GM21423 (cell line): ENCODE data around the gene MS4A15.

Source experiments
- ATAC-seq: cut with Tn5 transposase; IDR thresholded peaks from one replicate; pipeline ENCODE4 v1.9.1; 2021; ENCODE audit warnings: mild to moderate bottlenecking, moderate library complexity; ENCODE audit not compliant: unreplicated experiment

Gene MS4A15

GRCh38 chr11:60776167-60776566 is 19.5 kb downstream of the MS4A15 start:
- no peak for ATAC-seq

GRCh38 chr11:60777106-60777505 is 20.4 kb downstream of the MS4A15 start:
- ATAC-seq = no peak

GRCh38 chr11:60777572-60777971 is 20.9 kb downstream of the MS4A15 start:
- ATAC-seq = no peak

- ATAC-seq = no peak
Observed at GRCh38 chr11:60780065-60780464, 23.4 kb downstream of the MS4A15 start.

- ATAC-seq = no peak
Observed at GRCh38 chr11:60780774-60781173, 24.1 kb downstream of the MS4A15 start.

GRCh38 chr11:60781286-60781980 is 24.8 kb downstream of the MS4A15 start:
- no peak for ATAC-seq

GRCh38 chr11:60781981-60782316 is 25.3 kb downstream of the MS4A15 start:
- no peak for ATAC-seq

- no peak for ATAC-seq
Observed at GRCh38 chr11:60782393-60783140, 25.9 kb downstream of the MS4A15 start.

GRCh38 chr11:60783141-60783484 is 26.4 kb downstream of the MS4A15 start:
- no peak for ATAC-seq

GRCh38 chr11:60783911-60784310 is 27.2 kb downstream of the MS4A15 start:
- no peak for ATAC-seq

- no peak for ATAC-seq
Observed at GRCh38 chr11:60785136-60785535, 28.5 kb downstream of the MS4A15 start, which contains the start of gene MS4A10. MS4A10 (plus strand) TSS chr11:60785333; CDS start chr11:60790336, 5,003 bp downstream.

GRCh38 chr11:60785806-60786361 is 29.2 kb downstream of the MS4A15 start:
- no peak for ATAC-seq

GRCh38 chr11:60786811-60787567 is 30.3 kb downstream of the MS4A15 start:
- ATAC-seq = no peak

GRCh38 chr11:60788401-60789125 is 31.9 kb downstream of the MS4A15 start:
- ATAC-seq = no peak

GRCh38 chr11:60790726-60791125 is 34.1 kb downstream of the MS4A15 start:
- no peak for ATAC-seq

- ATAC-seq = no peak
Observed at GRCh38 chr11:60791153-60791933, 34.7 kb downstream of the MS4A15 start.

GRCh38 chr11:60792521-60792920 is 35.9 kb downstream of the MS4A15 start:
- no peak for ATAC-seq

GRCh38 chr11:60795291-60795690 is 38.6 kb downstream of the MS4A15 start:
- no peak for ATAC-seq

- no peak for ATAC-seq
Observed at GRCh38 chr11:60797846-60798630, 41.4 kb downstream of the MS4A15 start.
